ENCODE results near the gene HIVEP2. TPM values are rescaled to one million over a fixed set of nuclear protein-coding genes. Genes with fewer than 3 reads are reported as not detected.
A peak's percentile ranks its signal among the peaks of the same experiment; 100 is the strongest.

The HIVEP2 gene
- total RNA-seq, 1 donor from 2014 or later: 28.6 TPM

GRCh38 chr6:142945446-142946180, 637 bp upstream of the HIVEP2 start:
- no peak for DNase-seq

GRCh38 chr6:142944124-142945048, 590 bp downstream of the HIVEP2 start:
- peak; percentile 94 for DNase-seq

- DNase-seq: peak; percentile 16
These were observed 1.3 kb downstream of the HIVEP2 start for GRCh38 chr6:142943711-142944123.

GRCh38 chr6:142942805-142943227, 2.2 kb downstream of the HIVEP2 start:
- peak; percentile 57 for DNase-seq

- no peak for DNase-seq
These were observed 2.7 kb downstream of the HIVEP2 start for GRCh38 chr6:142942238-142942637.

GRCh38 chr6:142941018-142941417, 4.0 kb downstream of the HIVEP2 start:
- DNase-seq: no peak

GRCh38 chr6:142940487-142940886, 4.5 kb downstream of the HIVEP2 start:
- no peak for DNase-seq

GRCh38 chr6:142938510-142938909, 6.5 kb downstream of the HIVEP2 start:
- peak; percentile 24 for DNase-seq

GRCh38 chr6:142937986-142938385, 7.0 kb downstream of the HIVEP2 start:
- DNase-seq: no peak

- DNase-seq: no peak
These were observed 9.1 kb downstream of the HIVEP2 start for GRCh38 chr6:142935553-142936517.

- no peak for DNase-seq
These were observed 10.4 kb downstream of the HIVEP2 start for GRCh38 chr6:142934599-142934998.

- DNase-seq: no peak
These were observed 10.9 kb downstream of the HIVEP2 start for GRCh38 chr6:142934106-142934505.

GRCh38 chr6:142933701-142934100, 11.3 kb downstream of the HIVEP2 start:
- DNase-seq: no peak

GRCh38 chr6:142932889-142933288, 12.1 kb downstream of the HIVEP2 start:
- no peak for DNase-seq

- DNase-seq: no peak
These were observed 15.1 kb downstream of the HIVEP2 start for GRCh38 chr6:142929751-142930358.

- peak; percentile 21 for DNase-seq
These were observed 17.1 kb downstream of the HIVEP2 start for GRCh38 chr6:142927904-142928303.

- no peak for DNase-seq
These were observed 17.8 kb downstream of the HIVEP2 start for GRCh38 chr6:142927271-142927580.

GRCh38 chr6:142926494-142927270, 18.3 kb downstream of the HIVEP2 start:
- DNase-seq: peak; percentile 82

- no peak for DNase-seq
These were observed 18.8 kb downstream of the HIVEP2 start for GRCh38 chr6:142926177-142926493.

- DNase-seq: peak; percentile 16
These were observed 19.3 kb downstream of the HIVEP2 start for GRCh38 chr6:142925575-142926110.

Data from tongue (tissue), 2 donors.